OCI-LY7 (cell line): ENCODE data around the gene CDK14. TPM values are rescaled to one million over a fixed set of nuclear protein-coding genes. Genes with fewer than 3 reads are reported as not detected.

Experiments
- BruUV-seq: library from RNA; stranded (reverse); fragments of 400-500 nt; replicated peaks from 2 replicates; lab custom pipeline; 2021; lab: Mats Ljungman, UMichigan
- CTCF ChIA-PET: fragments of 300-600 bp; sonication (Branson Sonifier 250); formaldehyde crosslinking; loops from one replicate; lab custom pipeline; 2022; ENCODE audit warnings: antibody characterized with exemption; ENCODE audit not compliant: unreplicated experiment; lab: Charles Lee
- POLR2A ChIA-PET: fragments of 300-600 bp; sonication (Branson Sonifier 250); formaldehyde crosslinking; loops from one replicate; lab custom pipeline; 2022; ENCODE audit warnings: antibody characterized with exemption; lab: Charles Lee
- DNase-seq: peaks from one replicate; pipeline ENCODE4 v3.0.0-alpha.2; 2015; ENCODE audit warnings: low spot score
- H2AFZ ChIP-seq: fragments of 200-600 bp; sonication (generic), shearing (Covaris generic); 2 replicates; pipeline ENCODE4 v1.6.1; 2014; ENCODE audit warnings: mild to moderate bottlenecking, antibody characterized with exemption, low read length, moderate library complexity
- H3K27ac ChIP-seq: fragments of 200-600 bp; sonication (generic); 2 replicates; pipeline ENCODE4 v1.5.1; 2014; ENCODE audit warnings: mixed run types, low read depth, mild to moderate bottlenecking, moderate library complexity, low read length, inconsistent platforms; ENCODE audit not compliant: poor library complexity, severe bottlenecking
- H3K36me3 ChIP-seq: fragments of 200-600 bp; sonication (generic); 2 replicates; pipeline ENCODE4 v1.6.1; 2014; ENCODE audit warnings: mild to moderate bottlenecking, antibody characterized with exemption, low read length, moderate library complexity, mixed read lengths; ENCODE audit not compliant: insufficient read depth
- H3K4me1 ChIP-seq: fragments of 200-600 bp; sonication (generic); 2 replicates; pipeline ENCODE4 v1.5.1; 2014; ENCODE audit warnings: mild to moderate bottlenecking, low read length; ENCODE audit not compliant: insufficient read depth, poor library complexity, severe bottlenecking
- H3K4me2 ChIP-seq: fragments of 200-600 bp; sonication (generic); 2 replicates; pipeline ENCODE4 v1.6.1; 2014; ENCODE audit warnings: mild to moderate bottlenecking, low read length
- H3K4me3 ChIP-seq: fragments of 200-600 bp; sonication (generic); 2 replicates; pipeline ENCODE4 v1.5.1; 2014; ENCODE audit warnings: mild to moderate bottlenecking, low read depth, low read length; ENCODE audit not compliant: poor library complexity, severe bottlenecking
- H3K79me2 ChIP-seq: fragments of 200-600 bp; sonication (generic); 2 replicates; pipeline ENCODE4 v1.6.1; 2016; ENCODE audit warnings: low read depth, mild to moderate bottlenecking, low read length, moderate library complexity, mixed read lengths; ENCODE audit not compliant: insufficient read depth
- H3K9me2 ChIP-seq: fragments of 200-600 bp; sonication (generic); 2 replicates; pipeline ENCODE4 v1.6.1; 2016; ENCODE audit warnings: mild to moderate bottlenecking, low read length, mixed read lengths; ENCODE audit not compliant: insufficient read depth
- H3K9me3 ChIP-seq: fragments of 200-600 bp; sonication (generic); 2 replicates; pipeline ENCODE4 v1.6.1; 2014; ENCODE audit warnings: mild to moderate bottlenecking, mixed run types, low read length, mixed read lengths
- H4K20me1 ChIP-seq: fragments of 200-600 bp; sonication (generic); 2 replicates; pipeline ENCODE4 v1.6.1; 2014; ENCODE audit warnings: mild to moderate bottlenecking, antibody characterized with exemption, low read length, moderate library complexity, mixed read lengths; ENCODE audit not compliant: insufficient read depth
- EZH2phosphoT487 ChIP-seq: fragments of 200-600 bp; sonication (generic); IDR thresholded peaks from 2 replicates; pipeline ENCODE4 v1.6.1; 2018; ENCODE audit warnings: low read depth, borderline replicate concordance, mild to moderate bottlenecking, mixed run types, antibody characterized with exemption, low read length, moderate library complexity, mixed read lengths
- intact Hi-C: fragments of 100-400 bp; cut with micrococcal nuclease; formaldehyde crosslinking; loops from one replicate; pipeline ENCODE4 v1.10.0; 2022; ENCODE audit not compliant: unreplicated experiment
- total RNA-seq, 2 experiments: library from RNA; depleted of rRNA in 1 of 2; stranded (reverse); fragments of >200 nt in 1 of 2; shearing (Covaris generic) in 1 of 2; gene quantifications; 2 replicates each; pipeline ENCODE4 v1.2.3, GENCODE V29; 2014 to 2022
- TF ChIP-seq, protein P1 (sequence below): fragments of 200-600 bp; sonication (generic); conservative IDR thresholded peaks from 2 replicates; pipeline ENCODE4 v1.5.1; 2014; ENCODE audit warnings: mild to moderate bottlenecking, antibody characterized with exemption, low read length, moderate library complexity, mixed read lengths

CDK14 gene
- total RNA-seq, 2 experiments from 2014 or later, result 90.7 to 111 TPM

DNA sequence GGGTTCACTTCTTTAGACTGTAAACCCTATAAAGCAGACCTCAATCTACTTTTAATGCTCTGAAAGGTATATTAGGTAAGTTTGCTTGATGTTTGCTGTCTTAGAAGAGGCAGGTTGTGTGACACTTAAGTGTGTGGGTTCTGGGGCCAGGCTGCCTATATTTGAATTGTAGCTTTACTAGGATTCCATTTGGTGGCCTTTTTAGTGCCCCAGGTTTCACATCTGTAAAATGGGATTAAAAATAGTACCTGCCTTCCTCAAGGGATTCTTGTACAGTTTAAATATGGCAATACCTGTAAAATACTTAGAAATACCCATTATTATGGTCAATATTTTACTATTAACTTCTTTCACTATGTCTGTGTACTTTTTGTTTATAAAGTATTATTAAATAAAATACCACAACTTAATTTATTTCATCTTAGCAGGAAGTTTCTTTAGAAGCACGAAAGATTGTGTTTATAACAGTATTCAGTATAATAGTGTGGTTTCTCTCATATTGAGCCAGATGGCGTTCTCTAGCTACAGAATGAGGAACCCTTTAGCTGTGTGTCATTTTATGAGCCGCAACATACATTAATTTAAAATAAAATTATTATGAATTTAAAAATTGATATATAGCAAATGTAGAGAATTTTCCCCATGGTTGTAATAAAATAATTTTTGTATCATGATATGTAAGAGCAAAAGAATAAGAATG is 94.2 kb downstream of the CDK14 start:
- Histone ChIP-seq H3K9me2 (no peaks in the 10 kb centered on the region), H3K79me2 (no peaks in the 10 kb centered on the region), H3K9me3 (no peaks in the 10 kb centered on the region), H3K36me3 (no peaks in the 10 kb centered on the region), H3K4me1 (peaks cover 7% of the 10 kb centered on the region), H3K4me3 (no peak overlapping the region), H3K27ac (no peak overlapping the region), H4K20me1 (no peaks in the 10 kb centered on the region), H2AFZ (no peak overlapping the region), H3K4me2 (peak overlapping the region; percentile 18)
- TF ChIP-seq, protein P1, sequence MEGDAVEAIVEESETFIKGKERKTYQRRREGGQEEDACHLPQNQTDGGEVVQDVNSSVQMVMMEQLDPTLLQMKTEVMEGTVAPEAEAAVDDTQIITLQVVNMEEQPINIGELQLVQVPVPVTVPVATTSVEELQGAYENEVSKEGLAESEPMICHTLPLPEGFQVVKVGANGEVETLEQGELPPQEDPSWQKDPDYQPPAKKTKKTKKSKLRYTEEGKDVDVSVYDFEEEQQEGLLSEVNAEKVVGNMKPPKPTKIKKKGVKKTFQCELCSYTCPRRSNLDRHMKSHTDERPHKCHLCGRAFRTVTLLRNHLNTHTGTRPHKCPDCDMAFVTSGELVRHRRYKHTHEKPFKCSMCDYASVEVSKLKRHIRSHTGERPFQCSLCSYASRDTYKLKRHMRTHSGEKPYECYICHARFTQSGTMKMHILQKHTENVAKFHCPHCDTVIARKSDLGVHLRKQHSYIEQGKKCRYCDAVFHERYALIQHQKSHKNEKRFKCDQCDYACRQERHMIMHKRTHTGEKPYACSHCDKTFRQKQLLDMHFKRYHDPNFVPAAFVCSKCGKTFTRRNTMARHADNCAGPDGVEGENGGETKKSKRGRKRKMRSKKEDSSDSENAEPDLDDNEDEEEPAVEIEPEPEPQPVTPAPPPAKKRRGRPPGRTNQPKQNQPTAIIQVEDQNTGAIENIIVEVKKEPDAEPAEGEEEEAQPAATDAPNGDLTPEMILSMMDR, result peak; percentile 75
- no peak for TF ChIP-seq EZH2phosphoT487
- peak; percentile 51 for DNase-seq
- ChIA-PET POLR2A (interaction anchor here (0.6 to 0.7 kb wide), 2 partner anchors 141 to 344 kb away, joined by 3 read pairs; no protein-coding TSS in a partner anchor), CTCF (interaction anchor here (0.6 to 1.9 kb wide), 2 partner anchors 19 to 344 kb away, joined by 3 to 6 read pairs; no protein-coding TSS in a partner anchor)
- intact Hi-C loops, result loop anchor here (1.0 kb wide), 1 partner anchor 344 kb away; no protein-coding TSS in a partner anchor
- no TSS peak for BruUV-seq

DNA sequence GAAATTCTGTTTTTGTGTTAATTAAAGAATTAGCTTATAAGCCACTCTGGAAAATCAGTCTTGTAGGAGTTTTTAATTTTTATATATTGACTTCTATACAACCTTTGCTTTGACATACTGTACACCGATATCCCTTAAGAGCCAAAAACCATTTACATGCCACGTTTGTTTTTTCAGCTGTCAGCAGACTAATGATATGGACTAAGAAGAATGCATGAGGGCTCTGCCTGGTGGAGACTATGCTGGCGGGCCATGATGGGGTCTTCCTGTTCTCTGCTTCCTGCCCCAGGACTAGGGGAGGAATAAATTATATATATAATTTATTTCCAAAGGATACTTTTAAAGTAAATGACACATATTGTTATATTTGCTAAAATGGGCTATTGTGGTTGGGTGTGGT is 96.3 kb downstream of the CDK14 start:
- Histone ChIP-seq H4K20me1 (no peaks in the 10 kb centered on the region), H2AFZ (no peak overlapping the region), H3K27ac (no peak overlapping the region), H3K4me1 (peaks cover 7% of the 10 kb centered on the region), H3K79me2 (no peaks in the 10 kb centered on the region), H3K4me3 (no peak overlapping the region), H3K36me3 (no peaks in the 10 kb centered on the region), H3K9me3 (no peaks in the 10 kb centered on the region), H3K4me2 (no peak overlapping the region), H3K9me2 (no peaks in the 10 kb centered on the region)
- ChIA-PET CTCF (no interaction called here), POLR2A (interaction anchor here (0.7 to 2.9 kb wide), 3 partner anchors 9 to 83 kb away, joined by 3 to 15 read pairs (median 3); no protein-coding TSS in a partner anchor)
- DNase-seq, result no peak
- intact Hi-C loops, result no loop called here
- no peak for TF ChIP-seq EZH2phosphoT487
- TF ChIP-seq, protein P1, result no peak
- no TSS peak for BruUV-seq

DNA sequence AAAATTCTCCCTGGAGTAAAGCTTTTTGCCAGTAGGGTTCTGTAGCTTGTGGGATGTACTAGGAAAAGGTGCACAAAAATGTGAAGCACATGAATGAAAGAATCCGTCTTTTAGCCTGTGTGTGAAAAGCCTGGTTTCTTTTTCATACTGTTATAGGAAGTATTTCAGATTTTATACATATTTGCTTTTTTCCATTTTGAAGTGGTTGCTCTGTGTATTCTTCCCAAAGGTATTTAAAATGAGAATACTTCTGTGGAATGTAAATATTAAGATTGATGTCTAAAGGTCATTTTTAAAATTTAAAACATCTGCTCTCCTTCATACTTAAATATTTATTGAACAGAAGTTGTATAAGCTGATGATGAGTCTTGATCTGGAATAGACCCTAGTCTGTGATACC is 96.8 kb downstream of the CDK14 start:
- H3K4me2 ChIP-seq, result no peak overlapping the region
- H4K20me1 ChIP-seq, result no peaks in the 10 kb centered on the region
- H3K9me3 ChIP-seq, result no peaks in the 10 kb centered on the region
- H2AFZ ChIP-seq, result no peak overlapping the region
- no peak overlapping the region for H3K4me3 ChIP-seq
- H3K4me1 ChIP-seq, result peaks cover 7% of the 10 kb centered on the region
- ChIA-PET CTCF (interaction anchor here (1.1 kb wide), 1 partner anchor 16 kb away, joined by 4 read pairs; no protein-coding TSS in a partner anchor), POLR2A (interaction anchor here (1.3 to 2.9 kb wide), 2 partner anchors 8 to 16 kb away, joined by 4 to 15 read pairs; no protein-coding TSS in a partner anchor)
- no peaks in the 10 kb centered on the region for H3K9me2 ChIP-seq
- no peaks in the 10 kb centered on the region for H3K79me2 ChIP-seq
- TF ChIP-seq, protein P1, result no peak
- no peak for TF ChIP-seq EZH2phosphoT487
- no peak overlapping the region for H3K27ac ChIP-seq
- intact Hi-C loops, result no loop called here
- BruUV-seq, result no TSS peak
- DNase-seq, result no peak
- H3K36me3 ChIP-seq, result no peaks in the 10 kb centered on the region
